Measurements from ENCODE around the gene POLR1A. TPM values are rescaled to one million over a fixed set of nuclear protein-coding genes. Genes with fewer than 3 reads are reported as not detected.

POLR1A gene
- total RNA-seq, 4 donors from 2014 or later: 10.9 to 38.8 (median 17.7) TPM

DNA sequence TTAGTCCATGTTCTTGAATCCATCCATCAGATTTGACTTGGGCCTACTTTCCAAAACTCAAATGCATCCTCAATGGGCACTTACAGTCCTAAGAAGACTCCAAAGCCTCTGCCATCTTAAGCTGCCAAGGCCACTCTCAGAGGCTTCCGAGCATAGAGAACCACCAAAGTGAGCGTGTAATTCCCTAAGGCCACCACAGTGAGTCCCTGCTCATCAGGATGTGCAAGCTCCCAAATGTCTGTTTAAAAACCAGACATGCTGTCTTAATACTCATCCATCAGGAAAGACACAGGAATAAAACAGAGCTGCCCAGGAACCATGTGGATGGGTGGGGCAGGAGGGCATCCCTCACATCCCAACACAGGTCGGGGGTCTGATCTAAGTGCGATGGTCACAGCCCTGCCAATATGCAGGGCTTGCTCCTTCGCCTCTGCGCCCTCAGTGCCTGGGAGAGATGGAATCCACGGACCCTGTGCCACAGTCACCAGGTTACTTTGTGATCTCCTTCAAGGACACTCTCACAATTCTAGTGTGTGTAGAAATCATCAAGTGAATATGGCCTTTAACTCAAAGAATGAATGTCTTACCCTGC lies 80.4 kb downstream of the POLR1A start:
- peak overlapping the region; percentile 55 to 67 for H3K27ac ChIP-seq
- H3K9me3 ChIP-seq: no peaks in the 10 kb centered on the region
- H3K4me3 ChIP-seq: no peak overlapping the region
- no peaks in the 10 kb centered on the region for H3K27me3 ChIP-seq
- no peak for TF ChIP-seq POLR2A (IDR thresholded peaks at IDR 0.05)
- TF ChIP-seq, protein P1, sequence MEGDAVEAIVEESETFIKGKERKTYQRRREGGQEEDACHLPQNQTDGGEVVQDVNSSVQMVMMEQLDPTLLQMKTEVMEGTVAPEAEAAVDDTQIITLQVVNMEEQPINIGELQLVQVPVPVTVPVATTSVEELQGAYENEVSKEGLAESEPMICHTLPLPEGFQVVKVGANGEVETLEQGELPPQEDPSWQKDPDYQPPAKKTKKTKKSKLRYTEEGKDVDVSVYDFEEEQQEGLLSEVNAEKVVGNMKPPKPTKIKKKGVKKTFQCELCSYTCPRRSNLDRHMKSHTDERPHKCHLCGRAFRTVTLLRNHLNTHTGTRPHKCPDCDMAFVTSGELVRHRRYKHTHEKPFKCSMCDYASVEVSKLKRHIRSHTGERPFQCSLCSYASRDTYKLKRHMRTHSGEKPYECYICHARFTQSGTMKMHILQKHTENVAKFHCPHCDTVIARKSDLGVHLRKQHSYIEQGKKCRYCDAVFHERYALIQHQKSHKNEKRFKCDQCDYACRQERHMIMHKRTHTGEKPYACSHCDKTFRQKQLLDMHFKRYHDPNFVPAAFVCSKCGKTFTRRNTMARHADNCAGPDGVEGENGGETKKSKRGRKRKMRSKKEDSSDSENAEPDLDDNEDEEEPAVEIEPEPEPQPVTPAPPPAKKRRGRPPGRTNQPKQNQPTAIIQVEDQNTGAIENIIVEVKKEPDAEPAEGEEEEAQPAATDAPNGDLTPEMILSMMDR (IDR thresholded peaks at IDR 0.05): no peak
- peak in 1 of 2 donors; percentile 14 for DNase-seq
- no peaks in the 10 kb centered on the region for H3K4me1 ChIP-seq
- intact Hi-C loops (cut with DNase I; ENCODE audit: low total_unique reads): no loop called here
- H3K36me3 ChIP-seq: no peaks in the 10 kb centered on the region

DNA sequence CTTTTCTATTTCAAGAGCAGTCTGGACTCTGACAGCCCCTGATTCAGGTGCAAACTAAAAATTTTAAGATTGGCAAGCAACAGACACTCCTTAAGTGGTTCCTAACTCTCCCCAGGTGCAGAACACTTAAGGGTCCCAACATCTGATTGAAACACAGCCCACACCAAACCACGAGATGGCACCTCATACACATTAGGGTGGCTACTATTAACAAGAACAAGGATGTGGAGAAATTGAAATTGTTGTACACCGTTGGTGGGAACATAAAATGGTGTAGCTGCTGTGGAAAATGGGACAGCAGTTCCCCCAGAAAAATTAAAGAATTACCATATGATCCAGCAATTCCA lies 82.3 kb downstream of the POLR1A start:
- Histone ChIP-seq H3K36me3 (no peaks in the 10 kb centered on the region), H3K27ac (no peak overlapping the region), H3K4me1 (no peaks in the 10 kb centered on the region), H3K4me3 (no peak overlapping the region), H3K9me3 (no peaks in the 10 kb centered on the region), H3K27me3 (no peaks in the 10 kb centered on the region)
- no peak for DNase-seq
- TF ChIP-seq POLR2A (IDR thresholded peaks at IDR 0.05): no peak
- TF ChIP-seq, protein P1 (IDR thresholded peaks at IDR 0.05): no peak
- intact Hi-C loops (cut with DNase I; ENCODE audit: low total_unique reads): no loop called here

DNA sequence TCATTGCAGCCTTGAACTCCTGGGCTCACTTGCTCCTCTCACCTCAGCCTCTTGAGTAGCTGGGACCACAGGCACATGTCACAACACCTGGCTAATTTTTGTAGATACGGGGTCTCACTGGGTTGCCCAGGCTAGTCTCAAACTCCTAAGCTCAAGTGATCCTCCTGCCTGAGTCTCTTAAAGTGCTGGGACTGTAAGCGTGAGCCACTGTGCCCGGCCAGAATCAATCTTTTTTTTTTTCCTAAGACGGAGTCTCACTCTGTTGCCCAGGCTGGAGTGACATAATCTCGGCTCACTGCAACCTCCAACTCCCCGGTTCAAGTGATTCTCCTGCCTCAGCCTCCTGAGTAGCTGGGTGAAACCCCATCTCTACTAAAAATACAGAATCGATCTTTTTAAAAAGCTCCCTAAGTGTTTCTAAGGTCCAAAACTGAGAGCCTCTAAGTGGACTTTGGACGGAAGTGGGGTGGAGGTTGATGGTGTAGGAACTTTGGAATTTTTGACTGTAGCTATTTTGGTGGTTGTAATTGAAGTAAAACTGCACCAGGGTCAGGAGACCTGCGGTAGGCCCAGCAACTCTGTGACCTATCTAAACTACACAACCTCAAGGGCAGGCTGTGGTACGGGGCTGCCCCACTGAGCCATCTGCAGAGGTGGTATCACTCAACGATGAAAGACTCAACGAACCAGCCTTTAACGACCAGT lies 82.9 kb downstream of the POLR1A start:
- peaks cover 0 to 2% of the 10 kb centered on the region in 2 donors for H3K4me1 ChIP-seq
- no peaks in the 10 kb centered on the region for H3K36me3 ChIP-seq
- no peaks in the 10 kb centered on the region for H3K9me3 ChIP-seq
- no peak overlapping the region for H3K4me3 ChIP-seq
- H3K27ac ChIP-seq: no peak overlapping the region
- TF ChIP-seq POLR2A (IDR thresholded peaks at IDR 0.05): no peak
- TF ChIP-seq, protein P1 (IDR thresholded peaks at IDR 0.05): no peak
- H3K27me3 ChIP-seq: no peaks in the 10 kb centered on the region
- intact Hi-C loops (cut with DNase I; ENCODE audit: low total_unique reads): no loop called here
- no peak for DNase-seq

DNA sequence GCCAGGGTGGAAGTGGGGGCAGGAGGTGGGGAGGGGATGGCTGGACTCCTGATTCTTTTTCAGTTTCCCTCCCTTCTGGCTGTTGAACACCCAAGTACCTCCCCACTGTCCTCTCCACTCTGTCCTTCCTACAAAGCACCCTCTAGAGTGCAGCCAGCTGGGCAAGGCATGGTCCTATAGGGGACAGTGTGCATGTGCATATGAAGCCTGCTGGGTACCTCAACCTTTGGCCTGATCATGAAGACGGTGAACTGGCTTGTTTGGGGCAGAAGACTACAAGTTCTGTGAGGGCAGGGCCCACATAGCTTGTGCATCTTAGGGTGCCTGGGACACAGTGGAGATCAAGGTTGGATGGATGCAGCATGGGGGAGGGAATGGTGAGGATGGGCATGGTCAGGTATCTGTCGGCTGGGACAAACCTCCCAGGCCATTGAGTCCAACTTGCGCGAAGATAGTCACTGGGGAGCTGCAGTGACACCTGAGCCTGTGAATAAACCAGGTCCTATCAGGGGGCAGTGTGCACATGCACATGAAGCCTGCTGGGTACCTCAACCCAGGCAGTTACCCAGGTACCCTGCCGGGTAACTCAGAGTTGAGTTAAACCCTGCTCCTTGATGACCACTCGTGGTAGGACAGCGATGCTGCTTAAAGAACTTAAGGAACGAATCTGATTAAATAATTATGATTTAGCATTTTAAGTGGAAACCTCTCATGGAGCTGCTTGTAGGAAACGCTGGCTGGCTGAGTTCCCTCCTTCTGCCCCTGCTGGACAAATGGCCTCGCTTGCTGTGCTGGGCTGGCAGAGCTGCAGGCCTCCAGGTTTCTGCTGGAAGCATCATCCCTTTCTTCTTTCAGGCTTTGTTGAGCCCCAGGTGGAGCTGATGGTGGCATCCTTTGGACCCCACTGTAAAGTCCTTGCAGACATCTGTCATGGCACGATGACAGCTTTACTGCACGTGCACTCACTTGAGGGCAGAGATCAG lies 84.0 kb downstream of the POLR1A start:
- Histone ChIP-seq H3K36me3 (no peaks in the 10 kb centered on the region), H3K27me3 (no peaks in the 10 kb centered on the region), H3K4me1 (peaks cover 0 to 8% of the 10 kb centered on the region in 2 donors), H3K4me3 (no peak overlapping the region), H3K27ac (no peak overlapping the region), H3K9me3 (no peaks in the 10 kb centered on the region)
- intact Hi-C loops (cut with DNase I; ENCODE audit: low total_unique reads): no loop called here
- TF ChIP-seq, protein P1 (IDR thresholded peaks at IDR 0.05): no peak
- DNase-seq: peak in 1 of 2 donors; percentile 17
